Colonic mucosa (tissue), 4 donors: Measurements from ENCODE around the gene SPOP. TPM values are rescaled to one million over a fixed set of nuclear protein-coding genes. Genes with fewer than 3 reads are reported as not detected.
"Not testable (repeated sequence)": the region's sequence is repeated elsewhere in the genome, so short reads cannot be mapped to it uniquely, and the experiment has no call there.

Experiments
- DNase-seq: peaks from one replicate; pipeline ENCODE4 v3.0.0-alpha.2; 2020
- H3K27ac ChIP-seq: fragments of 200-600 bp; one replicate; pipeline ENCODE4 v1.8.0; 2021
- H3K27me3 ChIP-seq: fragments of 200-600 bp; one replicate; pipeline ENCODE4 v1.8.0; 2021
- H3K36me3 ChIP-seq: fragments of 200-600 bp; one replicate; pipeline ENCODE4 v1.8.0; 2021
- H3K4me1 ChIP-seq: fragments of 200-600 bp; one replicate; pipeline ENCODE4 v1.8.0; 2021; ENCODE audit warnings: mild to moderate bottlenecking
- H3K4me3 ChIP-seq: fragments of 200-600 bp; one replicate; pipeline ENCODE4 v1.8.0; 2021
- H3K9ac ChIP-seq, 2 donors: one replicate each; pipeline ENCODE4 v1.7.0; 2013; ENCODE audit warnings: control low read depth in 2 of 2, low read depth in 2 of 2, low read length in 2 of 2
- H3K9me3 ChIP-seq: fragments of 200-600 bp; one replicate; pipeline ENCODE4 v1.8.0; 2021
- CTCF ChIP-seq: fragments of 200-600 bp; IDR thresholded peaks from one replicate; pipeline ENCODE4 v1.8.0; 2022; ENCODE audit warnings: antibody characterized with exemption, mild to moderate bottlenecking
- intact Hi-C: fragments of 100-400 bp; cut with DNase I; formaldehyde crosslinking; loops from one replicate; pipeline ENCODE4 v1.14.1; 2022
- total RNA-seq, 2 donors: library from RNA; stranded (reverse); fragmentation: NEBNext Ultra II Directional in 1 of 2; extraction: Animal tissue kit (Norgen Biotek cat#: 25700) in 1 of 2; gene quantifications; one replicate each; pipeline ENCODE4 v1.2.1, GENCODE V29; 2021
- donor health status: healthy.
- donor health status: DM: no; HTN: no; CAD: no.
- donor health status: DM: no; HTN: no; CAD: no.

The SPOP gene
- total RNA-seq, 2 donors from 2014 or later, result 60.5 to 83.2 TPM

GRCh38 chr17:49664706-49665211 is 13.1 kb downstream of the SPOP start:
- H3K4me1 ChIP-seq, result peaks cover 6% of the 10 kb centered on the region
- H3K27ac ChIP-seq, result peak overlapping the region; percentile 70
- H3K4me3 ChIP-seq, result no peak overlapping the region
- peak overlapping the region in 1 of 2 donors; percentile 43 for H3K9ac ChIP-seq
- TF ChIP-seq CTCF, result no peak
- intact Hi-C loops, result no loop called here
- H3K9me3 ChIP-seq, result no peaks in the 10 kb centered on the region
- no peaks in the 10 kb centered on the region for H3K36me3 ChIP-seq
- H3K27me3 ChIP-seq, result no peaks in the 10 kb centered on the region
- DNase-seq, result no peak

GRCh38 chr17:49659661-49660382 is 18.1 kb downstream of the SPOP start:
- DNase-seq, result no peak
- no peak overlapping the region for H3K4me3 ChIP-seq
- no peak overlapping the region for H3K9ac ChIP-seq
- H3K36me3 ChIP-seq, result no peaks in the 10 kb centered on the region
- intact Hi-C loops, result no loop called here
- no peak overlapping the region for H3K27ac ChIP-seq
- H3K27me3 ChIP-seq, result no peaks in the 10 kb centered on the region
- TF ChIP-seq CTCF, result no peak
- H3K4me1 ChIP-seq, result peaks cover 6% of the 10 kb centered on the region
- H3K9me3 ChIP-seq, result no peaks in the 10 kb centered on the region

- intact Hi-C loops, result no loop called here
- DNase-seq, result no peak
- H3K4me1 ChIP-seq, result no peaks in the 10 kb centered on the region
- no peak overlapping the region for H3K9ac ChIP-seq
- no peaks in the 10 kb centered on the region for H3K27me3 ChIP-seq
- no peaks in the 10 kb centered on the region for H3K9me3 ChIP-seq
- no peak overlapping the region for H3K4me3 ChIP-seq
- H3K36me3 ChIP-seq, result no peaks in the 10 kb centered on the region
- no peak overlapping the region for H3K27ac ChIP-seq
- TF ChIP-seq CTCF, result no peak
These were observed 21.6 kb downstream of the SPOP start for GRCh38 chr17:49656247-49656646.

DNA sequence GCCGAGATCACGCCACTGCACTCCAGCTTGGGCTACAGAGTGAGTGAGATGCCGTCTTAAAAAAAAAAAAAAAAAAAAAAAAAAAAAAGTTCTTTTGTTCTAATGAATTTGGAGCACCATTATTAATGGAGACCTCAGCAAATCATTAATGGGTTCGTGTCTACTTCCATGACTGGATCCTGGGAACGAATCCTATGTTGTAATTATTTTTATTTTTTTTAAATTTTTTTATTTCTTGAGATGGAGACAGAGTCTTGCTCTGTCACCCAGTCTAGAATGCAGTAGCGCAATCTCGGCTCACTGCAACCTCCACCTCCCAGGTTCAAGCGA is 30.7 kb downstream of the SPOP start:
- no peak for DNase-seq
- no peak overlapping the region for H3K9ac ChIP-seq
- H3K4me1 ChIP-seq, result no peaks in the 10 kb centered on the region
- H3K4me3 ChIP-seq, result no peak overlapping the region
- intact Hi-C loops, result no loop called here
- H3K27me3 ChIP-seq, result no peaks in the 10 kb centered on the region
- H3K9me3 ChIP-seq, result no peaks in the 10 kb centered on the region
- H3K36me3 ChIP-seq, result no peaks in the 10 kb centered on the region
- peak overlapping the region; percentile 52 for H3K27ac ChIP-seq
- TF ChIP-seq CTCF, result no peak

DNA sequence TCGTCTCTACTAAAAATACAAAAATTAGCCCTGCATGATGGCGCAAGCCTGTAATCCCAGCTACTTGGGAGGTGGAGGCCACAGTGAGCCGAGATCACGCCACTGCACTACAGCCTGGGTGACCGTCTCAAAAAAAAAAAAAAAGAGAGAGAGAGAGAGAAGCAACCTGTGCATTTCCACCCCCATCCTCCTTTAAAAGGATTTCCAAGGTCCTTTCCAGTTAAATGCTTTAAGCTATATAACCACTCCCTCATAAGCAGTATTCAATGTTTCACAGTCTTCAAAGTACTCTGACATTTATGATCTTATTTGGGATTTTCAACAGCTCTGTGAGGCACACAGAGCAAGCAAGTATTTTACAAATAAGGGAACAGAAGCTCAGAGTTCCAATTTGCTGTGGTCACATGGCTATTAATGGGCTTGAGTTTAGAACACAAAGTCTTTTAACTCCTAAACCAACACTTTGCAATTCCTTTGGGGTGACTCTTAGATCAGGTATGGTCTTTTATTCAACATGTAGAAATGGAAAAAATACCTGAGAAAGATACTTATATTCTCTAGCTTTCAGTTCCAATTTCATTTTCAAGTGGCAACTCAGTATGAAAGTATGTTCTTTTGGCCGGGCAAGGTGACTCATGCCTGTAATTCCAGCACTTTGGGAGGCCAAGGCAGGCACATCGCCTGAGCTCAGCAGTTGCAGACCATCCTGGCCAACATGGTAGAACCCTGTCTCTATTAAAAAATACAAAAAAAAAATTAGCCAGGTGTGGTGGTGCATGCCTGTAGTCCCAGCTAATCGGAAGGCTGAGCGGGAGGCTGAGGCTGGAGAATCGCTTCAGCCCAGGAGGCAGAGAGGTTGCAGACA is 31.3 kb downstream of the SPOP start:
- no peaks in the 10 kb centered on the region for H3K9me3 ChIP-seq
- no peaks in the 10 kb centered on the region for H3K27me3 ChIP-seq
- no peaks in the 10 kb centered on the region for H3K4me1 ChIP-seq
- intact Hi-C loops, result no loop called here
- no peak for DNase-seq
- H3K36me3 ChIP-seq, result no peaks in the 10 kb centered on the region
- TF ChIP-seq CTCF, result no peak
- H3K4me3 ChIP-seq, result no peak overlapping the region
- H3K27ac ChIP-seq, result peak overlapping the region; percentile 52
- no peak overlapping the region for H3K9ac ChIP-seq

- H3K4me1 ChIP-seq, H3K4me3 ChIP-seq, H3K9ac ChIP-seq, H3K27me3 ChIP-seq, H3K36me3 ChIP-seq, H3K9me3 ChIP-seq, DNase-seq, intact Hi-C loops: not testable (repeated sequence)
- H3K27ac ChIP-seq, result peak overlapping the region; percentile 52
These were observed 31.9 kb downstream of the SPOP start for GRCh38 chr17:49646056-49646390.
